Panc1 (cell line): ENCODE data around the gene CEMIP. TPM values are rescaled to one million over a fixed set of nuclear protein-coding genes. Genes with fewer than 3 reads are reported as not detected.

Experiments
- ATAC-seq: fragments of 200-7000 bp; cut with Tn5 transposase; 2 replicates; pipeline ENCODE4 v1.9.1; 2020; ENCODE audit warnings: mild to moderate bottlenecking, moderate library complexity
- BruUV-seq: library from RNA; stranded (reverse); fragments of 400-500 nt; replicated peaks from 2 replicates; lab custom pipeline; 2021; lab: Mats Ljungman, UMichigan
- CTCF ChIA-PET: fragments of 300-600 bp; sonication (Branson Sonifier 250); formaldehyde crosslinking; loops from one replicate; lab custom pipeline; 2022; ENCODE audit warnings: antibody characterized with exemption; lab: Charles Lee
- POLR2A ChIA-PET: fragments of 300-600 bp; sonication (Branson Sonifier 250); formaldehyde crosslinking; loops from one replicate; lab custom pipeline; 2022; ENCODE audit warnings: antibody characterized with exemption; lab: Charles Lee
- DNase-seq: peaks from one replicate; pipeline ENCODE4 v3.0.0-alpha.2; 2010; ENCODE audit warnings: low read depth, low spot score
- H3K27ac ChIP-seq: 2 replicates; pipeline ENCODE4 v1.5.1; 2011; ENCODE audit warnings: mild to moderate bottlenecking, low read length, inconsistent platforms
- H3K27me3 ChIP-seq: fragments of 200-500 bp; sonication (Bioruptor generic); 2 replicates; pipeline ENCODE4 v1.6.0; 2014; ENCODE audit warnings: low read length, inconsistent platforms; ENCODE audit not compliant: control insufficient read depth, insufficient read depth
- H3K36me3 ChIP-seq: fragments of 200-500 bp; sonication (Bioruptor generic); 2 replicates; pipeline ENCODE4 v1.5.1; 2014; ENCODE audit warnings: inconsistent platforms, mild to moderate bottlenecking, low read length, moderate library complexity; ENCODE audit not compliant: control insufficient read depth, insufficient read depth
- H3K4me1 ChIP-seq: 2 replicates; pipeline ENCODE4 v1.5.1; 2011; ENCODE audit warnings: inconsistent platforms, mild to moderate bottlenecking, low read length, moderate library complexity; ENCODE audit not compliant: control insufficient read depth, insufficient read depth
- H3K4me3 ChIP-seq, 2 experiments: 2 replicates each; pipeline ENCODE4 v1.5.1; 2011 to 2012; ENCODE audit warnings: low read depth in 2 of 2, low read length in 2 of 2, mild to moderate bottlenecking in 2 of 2, inconsistent platforms in 1 of 2, moderate library complexity in 1 of 2
- H3K9me3 ChIP-seq: fragments of 200-500 bp; sonication (Bioruptor generic); 2 replicates; pipeline ENCODE4 v1.5.1; 2014; ENCODE audit warnings: low read depth, mild to moderate bottlenecking, inconsistent platforms, low read length, moderate library complexity; ENCODE audit not compliant: control insufficient read depth, insufficient read depth
- POLR2AphosphoS5 ChIP-seq: IDR thresholded peaks from 2 replicates; pipeline ENCODE4 v1.6.1; 2012; ENCODE audit warnings: mild to moderate bottlenecking, low read depth, low read length, moderate library complexity
- SIN3A ChIP-seq: IDR thresholded peaks from 2 replicates; pipeline ENCODE4 v1.6.1; 2012; ENCODE audit warnings: low read depth, mild to moderate bottlenecking, low read length, moderate library complexity, borderline replicate concordance; ENCODE audit not compliant: insufficient read depth
- TCF7L2 ChIP-seq: IDR thresholded peaks from 2 replicates; pipeline ENCODE4 v1.6.1; 2011; ENCODE audit warnings: mild to moderate bottlenecking, low read depth, low read length, inconsistent platforms
- in situ Hi-C: cut with HindIII; loops from 2 replicates; pipeline ENCODE4 v1.10.0; 2016; ENCODE audit warnings: low sequenced_read_pairs, low pct_unique_long_range_greater_than_20kb
- intact Hi-C: fragments of 100-400 bp; cut with micrococcal nuclease; formaldehyde crosslinking; loops from one replicate; pipeline ENCODE4 v1.10.0; 2022; ENCODE audit not compliant: unreplicated experiment
- total RNA-seq: library from RNA; stranded (reverse); gene quantifications from one replicate; pipeline ENCODE4 v1.2.1, GENCODE V29; 2021; ENCODE audit not compliant: unreplicated experiment
- TF ChIP-seq, protein P1 (sequence below): fragments of 450-650 bp; IDR thresholded peaks from 2 replicates; pipeline ENCODE4 v1.5.1; 2017; ENCODE audit warnings: mild to moderate bottlenecking
- TF ChIP-seq, protein P2 (sequence below), 2 experiments: IDR thresholded peaks; 2 replicates each; pipeline ENCODE4 v1.6.1; 2011 to 2012; ENCODE audit warnings: low read depth in 2 of 2, control low read depth in 1 of 2, low read length in 1 of 2, mild to moderate bottlenecking in 1 of 2, moderate library complexity in 1 of 2; ENCODE audit not compliant: insufficient read depth in 1 of 2

Gene CEMIP
- total RNA-seq, 1 experiment from 2014 or later = 0.46 TPM

DNA sequence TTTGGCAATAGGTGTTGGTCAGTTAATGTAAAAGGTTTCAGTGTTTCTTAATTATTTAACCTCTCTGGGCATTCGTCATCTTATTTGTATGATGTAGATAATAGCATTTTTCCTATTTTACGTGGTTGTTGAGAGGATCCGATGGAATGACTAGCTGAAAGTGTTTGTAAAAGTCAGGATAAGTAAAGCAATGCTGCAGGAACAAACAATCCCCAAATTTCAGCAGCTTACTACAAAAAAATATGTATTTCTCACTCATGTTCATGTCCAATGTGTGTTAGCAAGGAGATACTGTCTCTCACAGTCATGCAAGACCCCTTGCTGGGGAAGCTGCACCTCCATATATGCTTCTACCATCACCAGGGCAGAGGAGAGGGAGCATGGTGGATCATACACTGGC, 38.7 kb downstream of the CEMIP start:
- BruUV-seq = no TSS peak
- in situ Hi-C loops = no loop called here

DNA sequence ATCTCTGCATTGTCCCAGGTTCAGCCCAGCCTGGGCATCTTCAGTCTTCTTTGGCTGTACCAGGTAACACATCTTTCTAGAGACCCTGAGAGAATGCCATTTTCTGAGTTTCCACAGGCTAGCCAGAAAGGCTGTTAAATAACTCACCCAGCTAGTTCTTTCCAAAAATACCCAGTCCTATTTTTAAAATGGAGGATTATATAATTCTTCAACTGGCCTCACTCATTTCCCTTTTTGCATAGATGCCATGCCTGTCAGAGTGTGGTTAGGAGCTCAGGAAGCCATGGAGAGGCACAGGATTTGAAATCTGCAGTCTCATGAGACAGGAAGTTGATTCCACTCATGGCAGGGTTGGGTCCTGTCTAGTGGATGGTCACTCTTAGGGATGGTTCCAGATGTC, 39.8 kb downstream of the CEMIP start:
- peaks cover 16% of the 10 kb centered on the region for H3K27me3 ChIP-seq
- H3K4me3 ChIP-seq = no peak overlapping the region
- ChIA-PET CTCF (no interaction called here), POLR2A (no interaction called here)
- in situ Hi-C loops = no loop called here
- ATAC-seq = no peak
- H3K36me3 ChIP-seq = no peaks in the 10 kb centered on the region
- intact Hi-C loops = no loop called here
- H3K27ac ChIP-seq = no peak overlapping the region
- H3K4me1 ChIP-seq = no peaks in the 10 kb centered on the region
- TF ChIP-seq, protein P1, sequence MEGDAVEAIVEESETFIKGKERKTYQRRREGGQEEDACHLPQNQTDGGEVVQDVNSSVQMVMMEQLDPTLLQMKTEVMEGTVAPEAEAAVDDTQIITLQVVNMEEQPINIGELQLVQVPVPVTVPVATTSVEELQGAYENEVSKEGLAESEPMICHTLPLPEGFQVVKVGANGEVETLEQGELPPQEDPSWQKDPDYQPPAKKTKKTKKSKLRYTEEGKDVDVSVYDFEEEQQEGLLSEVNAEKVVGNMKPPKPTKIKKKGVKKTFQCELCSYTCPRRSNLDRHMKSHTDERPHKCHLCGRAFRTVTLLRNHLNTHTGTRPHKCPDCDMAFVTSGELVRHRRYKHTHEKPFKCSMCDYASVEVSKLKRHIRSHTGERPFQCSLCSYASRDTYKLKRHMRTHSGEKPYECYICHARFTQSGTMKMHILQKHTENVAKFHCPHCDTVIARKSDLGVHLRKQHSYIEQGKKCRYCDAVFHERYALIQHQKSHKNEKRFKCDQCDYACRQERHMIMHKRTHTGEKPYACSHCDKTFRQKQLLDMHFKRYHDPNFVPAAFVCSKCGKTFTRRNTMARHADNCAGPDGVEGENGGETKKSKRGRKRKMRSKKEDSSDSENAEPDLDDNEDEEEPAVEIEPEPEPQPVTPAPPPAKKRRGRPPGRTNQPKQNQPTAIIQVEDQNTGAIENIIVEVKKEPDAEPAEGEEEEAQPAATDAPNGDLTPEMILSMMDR = no peak
- TF ChIP-seq TCF7L2 (no peak), SIN3A (no peak), POLR2AphosphoS5 (no peak)
- TF ChIP-seq, protein P2, sequence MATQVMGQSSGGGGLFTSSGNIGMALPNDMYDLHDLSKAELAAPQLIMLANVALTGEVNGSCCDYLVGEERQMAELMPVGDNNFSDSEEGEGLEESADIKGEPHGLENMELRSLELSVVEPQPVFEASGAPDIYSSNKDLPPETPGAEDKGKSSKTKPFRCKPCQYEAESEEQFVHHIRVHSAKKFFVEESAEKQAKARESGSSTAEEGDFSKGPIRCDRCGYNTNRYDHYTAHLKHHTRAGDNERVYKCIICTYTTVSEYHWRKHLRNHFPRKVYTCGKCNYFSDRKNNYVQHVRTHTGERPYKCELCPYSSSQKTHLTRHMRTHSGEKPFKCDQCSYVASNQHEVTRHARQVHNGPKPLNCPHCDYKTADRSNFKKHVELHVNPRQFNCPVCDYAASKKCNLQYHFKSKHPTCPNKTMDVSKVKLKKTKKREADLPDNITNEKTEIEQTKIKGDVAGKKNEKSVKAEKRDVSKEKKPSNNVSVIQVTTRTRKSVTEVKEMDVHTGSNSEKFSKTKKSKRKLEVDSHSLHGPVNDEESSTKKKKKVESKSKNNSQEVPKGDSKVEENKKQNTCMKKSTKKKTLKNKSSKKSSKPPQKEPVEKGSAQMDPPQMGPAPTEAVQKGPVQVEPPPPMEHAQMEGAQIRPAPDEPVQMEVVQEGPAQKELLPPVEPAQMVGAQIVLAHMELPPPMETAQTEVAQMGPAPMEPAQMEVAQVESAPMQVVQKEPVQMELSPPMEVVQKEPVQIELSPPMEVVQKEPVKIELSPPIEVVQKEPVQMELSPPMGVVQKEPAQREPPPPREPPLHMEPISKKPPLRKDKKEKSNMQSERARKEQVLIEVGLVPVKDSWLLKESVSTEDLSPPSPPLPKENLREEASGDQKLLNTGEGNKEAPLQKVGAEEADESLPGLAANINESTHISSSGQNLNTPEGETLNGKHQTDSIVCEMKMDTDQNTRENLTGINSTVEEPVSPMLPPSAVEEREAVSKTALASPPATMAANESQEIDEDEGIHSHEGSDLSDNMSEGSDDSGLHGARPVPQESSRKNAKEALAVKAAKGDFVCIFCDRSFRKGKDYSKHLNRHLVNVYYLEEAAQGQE (IDR thresholded peaks at IDR 0.05; ENCODE audit: insufficient read depth in 1 of 2, low read depth in 2 of 2, low read length in 1 of 2) = no peak
- BruUV-seq = no TSS peak
- H3K9me3 ChIP-seq = no peaks in the 10 kb centered on the region
- DNase-seq = no peak

More for the DNA sequence above, 38.7 kb downstream of the CEMIP start:
- peaks cover 16% of the 10 kb centered on the region for H3K27me3 ChIP-seq
- no peaks in the 10 kb centered on the region for H3K9me3 ChIP-seq
- CTCF ChIA-PET = no interaction called here
- DNase-seq = no peak
- intact Hi-C loops = no loop called here
- no peak for ATAC-seq
- H3K36me3 ChIP-seq = no peaks in the 10 kb centered on the region
- POLR2A ChIA-PET = interaction anchor here (0.6 kb wide), 1 partner anchor 113 kb away, joined by 3 read pairs; no protein-coding TSS in a partner anchor
- H3K4me3 ChIP-seq = no peak overlapping the region
- H3K4me1 ChIP-seq = no peaks in the 10 kb centered on the region
- TF ChIP-seq, protein P1 = no peak
- TF ChIP-seq, protein P2 (IDR thresholded peaks at IDR 0.05; ENCODE audit: insufficient read depth in 1 of 2, low read depth in 2 of 2, low read length in 1 of 2) = no peak
- TF ChIP-seq SIN3A = no peak
- TF ChIP-seq TCF7L2 = no peak
- TF ChIP-seq POLR2AphosphoS5 = no peak
- H3K27ac ChIP-seq = no peak overlapping the region
